Chondrocyte (in vitro differentiated cells): Measurements from ENCODE around the gene ADGB. TPM values are rescaled to one million over a fixed set of nuclear protein-coding genes. Genes with fewer than 3 reads are reported as not detected.
A peak's percentile ranks its signal among the peaks of the same experiment; 100 is the strongest.

Experiments used
- DNase-seq: peaks from one replicate; pipeline ENCODE4 v3.0.0; 2021; ENCODE audit warnings: mixed read lengths, low spot score
- H3K27ac Mint-ChIP-seq: one replicate; pipeline ENCODE4 v1.8.0; 2021; ENCODE audit warnings: mild to moderate bottlenecking, moderate library complexity, mixed read lengths; ENCODE audit not compliant: unreplicated experiment
- H3K27me3 Mint-ChIP-seq: 2 replicates; pipeline ENCODE4 v1.8.0; 2021; ENCODE audit warnings: low read depth, mixed read lengths
- H3K36me3 Mint-ChIP-seq: 2 replicates; pipeline ENCODE4 v1.8.0; 2021; ENCODE audit warnings: low read depth, mixed read lengths
- H3K4me1 Mint-ChIP-seq: 2 replicates; pipeline ENCODE4 v1.8.0; 2021; ENCODE audit warnings: low read depth, mild to moderate bottlenecking, mixed read lengths
- H3K4me3 Mint-ChIP-seq: one replicate; pipeline ENCODE4 v1.8.0; 2021; ENCODE audit warnings: mild to moderate bottlenecking, moderate library complexity, mixed read lengths; ENCODE audit not compliant: unreplicated experiment
- H3K9me3 Mint-ChIP-seq: 2 replicates; pipeline ENCODE4 v1.8.0; 2021; ENCODE audit warnings: low read depth, mixed read lengths
- CTCF ChIP-seq: fragments of 200-600 bp; sonication (generic); IDR thresholded peaks from 2 replicates; pipeline ENCODE4 v1.5.0; 2021; ENCODE audit warnings: antibody characterized with exemption, mild to moderate bottlenecking, moderate library complexity
- total RNA-seq: library from RNA; stranded (reverse); gene quantifications from 3 replicates; pipeline ENCODE4 v1.2.1, GENCODE V29; 2021

Gene ADGB
- total RNA-seq, 1 donor from 2014 or later: not detected

- no peak overlapping the region for H3K27ac Mint-ChIP-seq
- no peaks in the 10 kb centered on the region for H3K9me3 Mint-ChIP-seq
- DNase-seq: no peak
- H3K36me3 Mint-ChIP-seq: no peaks in the 10 kb centered on the region
- H3K4me3 Mint-ChIP-seq: no peak overlapping the region
- TF ChIP-seq CTCF: no peak
- no peaks in the 10 kb centered on the region for H3K4me1 Mint-ChIP-seq
- peaks cover 9% of the 10 kb centered on the region for H3K27me3 Mint-ChIP-seq
These were observed 52.2 kb downstream of the ADGB start for GRCh38 chr6:146650799-146651481.

GRCh38 chr6:146651482-146651863, 52.7 kb downstream of the ADGB start:
- no peak for TF ChIP-seq CTCF
- H3K9me3 Mint-ChIP-seq: no peaks in the 10 kb centered on the region
- no peaks in the 10 kb centered on the region for H3K4me1 Mint-ChIP-seq
- no peak overlapping the region for H3K4me3 Mint-ChIP-seq
- DNase-seq: no peak
- peaks cover 9% of the 10 kb centered on the region for H3K27me3 Mint-ChIP-seq
- H3K27ac Mint-ChIP-seq: no peak overlapping the region
- no peaks in the 10 kb centered on the region for H3K36me3 Mint-ChIP-seq

GRCh38 chr6:146657432-146657831, 58.7 kb downstream of the ADGB start:
- no peaks in the 10 kb centered on the region for H3K4me1 Mint-ChIP-seq
- no peaks in the 10 kb centered on the region for H3K36me3 Mint-ChIP-seq
- peaks cover 16% of the 10 kb centered on the region for H3K27me3 Mint-ChIP-seq
- H3K4me3 Mint-ChIP-seq: no peak overlapping the region
- DNase-seq: no peak
- peaks cover 5% of the 10 kb centered on the region for H3K9me3 Mint-ChIP-seq
- H3K27ac Mint-ChIP-seq: no peak overlapping the region
- no peak for TF ChIP-seq CTCF

GRCh38 chr6:146664871-146665360, 66.1 kb downstream of the ADGB start:
- no peak overlapping the region for H3K4me3 Mint-ChIP-seq
- H3K27me3 Mint-ChIP-seq: peaks cover 37% of the 10 kb centered on the region
- H3K9me3 Mint-ChIP-seq: peaks cover 5% of the 10 kb centered on the region
- no peak for DNase-seq
- no peak for TF ChIP-seq CTCF
- H3K27ac Mint-ChIP-seq: no peak overlapping the region
- H3K4me1 Mint-ChIP-seq: no peaks in the 10 kb centered on the region
- H3K36me3 Mint-ChIP-seq: no peaks in the 10 kb centered on the region

- no peak for DNase-seq
- no peaks in the 10 kb centered on the region for H3K36me3 Mint-ChIP-seq
- H3K27me3 Mint-ChIP-seq: peaks cover 45% of the 10 kb centered on the region
- TF ChIP-seq CTCF: peak; percentile 44
- no peak overlapping the region for H3K27ac Mint-ChIP-seq
- no peak overlapping the region for H3K4me3 Mint-ChIP-seq
- no peaks in the 10 kb centered on the region for H3K4me1 Mint-ChIP-seq
- peaks cover 4% of the 10 kb centered on the region for H3K9me3 Mint-ChIP-seq
These were observed 68.1 kb downstream of the ADGB start for GRCh38 chr6:146666909-146667308.
